ENCODE data around the gene SYTL1.

SYTL1 gene

GRCh38 chr1:27348861-27349783, 7.3 kb downstream of the SYTL1 start:
- DNase-seq: no peak

- no peak for DNase-seq
Measured at GRCh38 chr1:27349784-27350662, 8.2 kb downstream of the SYTL1 start.

- no peak for DNase-seq
Measured at GRCh38 chr1:27350663-27351540, 9.1 kb downstream of the SYTL1 start.

GRCh38 chr1:27351541-27352107, 9.8 kb downstream of the SYTL1 start:
- no peak for DNase-seq

- DNase-seq: no peak
Measured at GRCh38 chr1:27353166-27353565, 11.3 kb downstream of the SYTL1 start.

GRCh38 chr1:27353629-27354028, 11.8 kb downstream of the SYTL1 start:
- no peak for DNase-seq

- no peak for DNase-seq
Measured at GRCh38 chr1:27355683-27356082, 13.9 kb downstream of the SYTL1 start.

- no peak for DNase-seq
Measured at GRCh38 chr1:27356277-27356618, 14.4 kb downstream of the SYTL1 start.

- DNase-seq: no peak
Measured at GRCh38 chr1:27356619-27357280, 14.9 kb downstream of the SYTL1 start.

GRCh38 chr1:27357281-27358037, 15.6 kb downstream of the SYTL1 start:
- DNase-seq: no peak

GRCh38 chr1:27358038-27358927, 16.5 kb downstream of the SYTL1 start:
- DNase-seq: no peak

- no peak for DNase-seq
Measured at GRCh38 chr1:27358928-27359313, 17.1 kb downstream of the SYTL1 start.

- no peak for DNase-seq
Measured at GRCh38 chr1:27359822-27360158, 18.0 kb downstream of the SYTL1 start.

- no peak for DNase-seq
Measured at GRCh38 chr1:27360159-27361043, 18.6 kb downstream of the SYTL1 start.

- DNase-seq: no peak
Measured at GRCh38 chr1:27361044-27361402, 19.2 kb downstream of the SYTL1 start.

GRCh38 chr1:27361553-27361952, 19.7 kb downstream of the SYTL1 start:
- no peak for DNase-seq

GRCh38 chr1:27363766-27364695, 22.2 kb downstream of the SYTL1 start:
- DNase-seq: no peak

GRCh38 chr1:27364696-27365371, 23.0 kb downstream of the SYTL1 start:
- no peak for DNase-seq

Data from NCI-H1436 treated with DMSO at 0.1 percent for 48 hours (cell line).